Body of pancreas (tissue), 4 donors: ENCODE measurements around the gene RREB1. TPM values are rescaled to one million over a fixed set of nuclear protein-coding genes. Genes with fewer than 3 reads are reported as not detected.

ENCODE experiments used
- ATAC-seq: fragments of 150-250 bp; one replicate; pipeline ENCODE4 v1.9.1; 2016
- DNase-seq, 4 donors: peaks; one replicate each; pipeline ENCODE4 v3.0.0-alpha.2; 2019
- H3K27ac ChIP-seq, 4 donors: fragments of 200-600 bp; sonication (generic); 1 replicate in 3 of 4; 2 replicates in 1 of 4; pipeline versions ENCODE4 v1.5.1 to v1.6.1; 2016 to 2019; ENCODE audit warnings: mild to moderate bottlenecking in 1 of 4, mixed read lengths in 1 of 4, moderate library complexity in 1 of 4
- H3K27me3 ChIP-seq, 2 donors: fragments of 200-600 bp; sonication (generic); one replicate each; pipeline ENCODE4 v1.6.0; 2016; ENCODE audit warnings: mild to moderate bottlenecking in 1 of 2
- H3K36me3 ChIP-seq, 2 donors: fragments of 200-600 bp; sonication (generic); replicated peaks in 1 of 2; 2 replicates each; pipeline ENCODE4 v1.5.1; 2016; ENCODE audit warnings: low read depth in 2 of 2; ENCODE audit not compliant: insufficient read depth in 1 of 2
- H3K4me1 ChIP-seq: fragments of 200-600 bp; sonication (generic); one replicate; pipeline ENCODE4 v1.6.0; 2016
- H3K4me3 ChIP-seq, 2 donors: fragments of 200-600 bp; sonication (generic); 1 replicate in 1 of 2; 2 replicates in 1 of 2; pipeline ENCODE4 v1.5.1; 2016 to 2019
- H3K9me3 ChIP-seq, 3 donors: fragments of 200-600 bp; sonication (generic); 1 replicate in 2 of 3; 2 replicates in 1 of 3; pipeline ENCODE4 v1.5.1; 2016
- POLR2A ChIP-seq, 3 donors: fragments of 450-650 bp; IDR thresholded peaks; one replicate each; pipeline ENCODE4 v1.6.1; 2016; ENCODE audit warnings: antibody characterized with exemption in 3 of 3, mild to moderate bottlenecking in 2 of 3
- WGBS, 2 donors: methylation state at CpG; one replicate each; pipeline ENCODE4 v1.1.5; 2017; 5-methylcytosine and 5-hydroxymethylcytosine counted together
- intact Hi-C: fragments of 100-400 bp; cut with DNase I; formaldehyde crosslinking; loops from one replicate; pipeline ENCODE4 v1.15.1; 2023
- total RNA-seq, 2 donors: library from RNA; depleted of rRNA; stranded (reverse); fragments of >200 nt; gene quantifications; one replicate each; pipeline ENCODE4 v1.1.0, GENCODE V29; 2016
- TF ChIP-seq, protein P1 (sequence below), 7 experiments: fragments of 450-650 bp in 4 of 7; fragments of 200-600 bp in 3 of 7; sonication (generic) in 3 of 7; IDR thresholded peaks; one replicate each; pipeline ENCODE4 v1.5.1; 2016 to 2019; ENCODE audit warnings: antibody characterized with exemption in 7 of 7

The RREB1 gene, protein sequence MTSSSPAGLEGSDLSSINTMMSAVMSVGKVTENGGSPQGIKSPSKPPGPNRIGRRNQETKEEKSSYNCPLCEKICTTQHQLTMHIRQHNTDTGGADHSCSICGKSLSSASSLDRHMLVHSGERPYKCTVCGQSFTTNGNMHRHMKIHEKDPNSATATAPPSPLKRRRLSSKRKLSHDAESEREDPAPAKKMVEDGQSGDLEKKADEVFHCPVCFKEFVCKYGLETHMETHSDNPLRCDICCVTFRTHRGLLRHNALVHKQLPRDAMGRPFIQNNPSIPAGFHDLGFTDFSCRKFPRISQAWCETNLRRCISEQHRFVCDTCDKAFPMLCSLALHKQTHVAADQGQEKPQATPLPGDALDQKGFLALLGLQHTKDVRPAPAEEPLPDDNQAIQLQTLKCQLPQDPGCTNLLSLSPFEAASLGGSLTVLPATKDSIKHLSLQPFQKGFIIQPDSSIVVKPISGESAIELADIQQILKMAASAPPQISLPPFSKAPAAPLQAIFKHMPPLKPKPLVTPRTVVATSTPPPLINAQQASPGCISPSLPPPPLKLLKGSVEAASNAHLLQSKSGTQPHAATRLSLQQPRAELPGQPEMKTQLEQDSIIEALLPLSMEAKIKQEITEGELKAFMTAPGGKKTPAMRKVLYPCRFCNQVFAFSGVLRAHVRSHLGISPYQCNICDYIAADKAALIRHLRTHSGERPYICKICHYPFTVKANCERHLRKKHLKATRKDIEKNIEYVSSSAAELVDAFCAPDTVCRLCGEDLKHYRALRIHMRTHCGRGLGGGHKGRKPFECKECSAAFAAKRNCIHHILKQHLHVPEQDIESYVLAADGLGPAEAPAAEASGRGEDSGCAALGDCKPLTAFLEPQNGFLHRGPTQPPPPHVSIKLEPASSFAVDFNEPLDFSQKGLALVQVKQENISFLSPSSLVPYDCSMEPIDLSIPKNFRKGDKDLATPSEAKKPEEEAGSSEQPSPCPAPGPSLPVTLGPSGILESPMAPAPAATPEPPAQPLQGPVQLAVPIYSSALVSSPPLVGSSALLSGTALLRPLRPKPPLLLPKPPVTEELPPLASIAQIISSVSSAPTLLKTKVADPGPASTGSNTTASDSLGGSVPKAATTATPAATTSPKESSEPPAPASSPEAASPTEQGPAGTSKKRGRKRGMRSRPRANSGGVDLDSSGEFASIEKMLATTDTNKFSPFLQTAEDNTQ (N-terminal part only)
- 10 to 100 TPM; 33.5 to 44.8 TPM for total RNA-seq

DNA sequence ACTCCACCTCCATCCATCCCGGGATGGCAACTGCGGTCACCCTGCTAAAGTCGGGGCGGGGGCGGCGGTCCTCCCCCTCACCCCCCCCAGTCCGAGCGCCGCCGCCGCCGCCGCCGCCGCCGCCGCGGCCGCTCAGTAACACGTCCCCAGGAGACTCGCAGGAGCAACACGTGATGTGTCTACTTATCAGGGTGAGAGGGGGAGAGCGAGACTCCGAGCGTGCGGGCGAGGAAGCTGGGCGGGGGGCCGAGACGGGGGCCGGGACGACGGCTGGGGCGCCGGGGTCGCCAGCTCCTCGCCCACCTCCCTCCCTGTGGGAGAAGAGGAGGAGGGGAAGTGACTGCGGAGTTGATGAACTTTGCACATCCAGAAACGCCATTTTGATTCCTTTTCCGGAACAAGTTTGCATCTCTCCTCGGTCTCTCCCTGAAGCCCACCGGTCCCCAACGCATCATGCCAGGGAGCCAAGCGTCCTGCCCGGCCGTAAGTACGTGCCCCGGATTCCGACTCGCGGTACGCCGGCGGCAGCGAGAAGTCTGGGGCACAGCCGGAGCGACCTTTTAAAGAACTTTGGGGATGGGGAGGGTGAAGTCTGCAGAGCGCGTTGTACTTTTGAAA lies at the start of gene RREB1:
Gene RREB1, plus strand, starts transcription at position 384 of the 618 bp plus-strand sequence. CDS start 73,951 bp downstream, outside the sequence.
- H3K27ac ChIP-seq = peak within 1 kb of the TSS; percentile 82 to 91 (median 89)
- no peaks in the 10 kb centered on the region for H3K36me3 ChIP-seq
- intact Hi-C loops = no loop called here
- WGBS, 2 donors = 0 to 3% methylated on average over 17 to 54 of the region's 59 CpGs
- peak within 1 kb of the TSS; percentile 84 to 89 for H3K4me3 ChIP-seq
- ATAC-seq (peak; percentile 72), DNase-seq (peak; percentile 60 to 77 (median 67))
- H3K27me3 ChIP-seq = no peaks in the 10 kb centered on the region
- no peaks in the 10 kb centered on the region for H3K9me3 ChIP-seq
- peaks cover 37% of the 10 kb centered on the region for H3K4me1 ChIP-seq
- TF ChIP-seq, protein P1, sequence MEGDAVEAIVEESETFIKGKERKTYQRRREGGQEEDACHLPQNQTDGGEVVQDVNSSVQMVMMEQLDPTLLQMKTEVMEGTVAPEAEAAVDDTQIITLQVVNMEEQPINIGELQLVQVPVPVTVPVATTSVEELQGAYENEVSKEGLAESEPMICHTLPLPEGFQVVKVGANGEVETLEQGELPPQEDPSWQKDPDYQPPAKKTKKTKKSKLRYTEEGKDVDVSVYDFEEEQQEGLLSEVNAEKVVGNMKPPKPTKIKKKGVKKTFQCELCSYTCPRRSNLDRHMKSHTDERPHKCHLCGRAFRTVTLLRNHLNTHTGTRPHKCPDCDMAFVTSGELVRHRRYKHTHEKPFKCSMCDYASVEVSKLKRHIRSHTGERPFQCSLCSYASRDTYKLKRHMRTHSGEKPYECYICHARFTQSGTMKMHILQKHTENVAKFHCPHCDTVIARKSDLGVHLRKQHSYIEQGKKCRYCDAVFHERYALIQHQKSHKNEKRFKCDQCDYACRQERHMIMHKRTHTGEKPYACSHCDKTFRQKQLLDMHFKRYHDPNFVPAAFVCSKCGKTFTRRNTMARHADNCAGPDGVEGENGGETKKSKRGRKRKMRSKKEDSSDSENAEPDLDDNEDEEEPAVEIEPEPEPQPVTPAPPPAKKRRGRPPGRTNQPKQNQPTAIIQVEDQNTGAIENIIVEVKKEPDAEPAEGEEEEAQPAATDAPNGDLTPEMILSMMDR (IDR thresholded peaks at IDR 0.05) = no peak
- TF ChIP-seq POLR2A (IDR thresholded peaks at IDR 0.05) = peak in 1 of 3 donors; percentile 19

DNA sequence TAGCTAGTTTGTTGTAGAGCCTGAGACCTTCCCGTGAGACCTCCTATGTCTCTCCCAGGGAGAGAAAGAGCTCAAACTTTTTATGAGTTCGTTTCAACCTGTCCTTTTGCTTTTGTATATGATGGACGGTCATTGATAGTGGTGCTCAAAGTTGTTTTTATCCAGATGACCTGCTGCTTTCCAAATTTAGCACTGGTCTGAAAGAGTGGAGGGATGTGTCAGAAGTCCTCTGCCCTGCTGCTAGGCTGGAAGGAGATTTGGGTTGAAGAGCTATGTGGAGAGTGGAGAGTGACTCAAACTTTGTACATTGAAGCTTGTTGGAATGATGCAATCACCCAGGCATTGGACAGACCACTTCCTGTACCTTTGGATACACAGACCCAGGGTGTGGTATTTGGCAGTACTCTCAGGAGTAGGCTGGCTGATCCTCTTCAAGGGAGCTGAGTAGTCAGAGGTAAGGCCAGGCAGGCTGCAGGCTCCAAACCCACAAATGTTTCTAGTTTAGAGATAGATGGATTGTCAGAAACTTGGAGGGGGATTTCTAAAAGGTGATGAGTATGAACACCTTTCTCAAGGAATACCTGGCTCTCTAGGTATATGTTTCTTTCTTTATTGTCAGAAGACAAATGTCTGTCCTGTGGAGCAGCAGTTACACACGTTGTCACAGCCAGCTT lies 49.4 kb upstream of the RREB1 start:
- TF ChIP-seq POLR2A (IDR thresholded peaks at IDR 0.05) = peak in 2 of 3 donors; percentile 16 to 41
- TF ChIP-seq, protein P1 (IDR thresholded peaks at IDR 0.05) = no peak
- no peaks in the 10 kb centered on the region for H3K9me3 ChIP-seq
- ATAC-seq (peak; percentile 74), DNase-seq (peak; percentile 60 to 87 (median 74))
- H3K36me3 ChIP-seq = no peaks in the 10 kb centered on the region
- H3K4me3 ChIP-seq = no peak overlapping the region
- no peaks in the 10 kb centered on the region for H3K27me3 ChIP-seq
- 42 to 68% methylated on average over 3 to 4 of the region's 4 CpGs for WGBS, 2 donors
- peak overlapping the region; percentile 42 to 86 (median 73) for H3K27ac ChIP-seq
- intact Hi-C loops = no loop called here
- H3K4me1 ChIP-seq = peaks cover 55% of the 10 kb centered on the region

DNA sequence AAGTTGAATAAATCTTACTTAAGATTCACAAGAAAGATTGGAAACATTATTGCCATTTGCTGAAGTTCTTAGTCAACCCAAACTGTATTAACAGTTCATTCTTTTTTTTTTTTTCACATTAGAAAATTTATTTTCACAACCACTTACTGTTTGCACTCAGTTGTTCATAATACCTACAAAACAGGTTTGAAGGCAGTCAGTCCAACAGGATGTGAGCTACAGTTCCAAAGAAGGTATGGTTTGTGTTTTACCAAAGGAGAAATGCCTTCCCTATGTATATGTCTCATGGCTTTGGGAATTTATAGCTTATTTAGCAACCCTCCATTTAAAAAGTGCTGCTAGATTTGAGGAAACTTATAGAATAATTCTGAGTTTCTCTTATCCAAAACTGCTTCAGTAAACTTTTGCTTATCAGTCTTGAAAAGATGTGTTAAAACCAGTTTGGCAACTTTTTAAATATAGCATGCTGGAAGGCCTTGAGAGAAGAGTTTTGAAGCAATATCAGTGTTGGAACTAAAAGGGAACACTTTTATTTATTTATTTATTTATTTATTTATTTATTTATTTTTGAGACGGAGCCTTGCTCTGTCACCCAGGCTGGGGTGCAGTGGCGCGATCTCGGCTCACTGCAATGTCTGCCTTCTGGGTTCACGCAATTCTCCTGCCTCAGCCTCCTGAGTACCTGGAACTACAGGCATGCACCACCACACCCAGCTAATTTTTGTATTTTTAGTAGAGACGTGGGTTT lies 46.8 kb upstream of the RREB1 start:
- H3K27me3 ChIP-seq = no peaks in the 10 kb centered on the region
- 23% methylated on average over 6 of the region's 6 CpGs for WGBS, 2 donors
- ATAC-seq (peak; percentile 83), DNase-seq (peak in 2 of 4 donors; percentile 23 to 31)
- H3K36me3 ChIP-seq = no peaks in the 10 kb centered on the region
- peak overlapping the region; percentile 72 to 86 (median 79) for H3K27ac ChIP-seq
- no peak overlapping the region for H3K4me3 ChIP-seq
- peaks cover 55% of the 10 kb centered on the region for H3K4me1 ChIP-seq
- H3K9me3 ChIP-seq = no peaks in the 10 kb centered on the region
- intact Hi-C loops = no loop called here
- no peak for TF ChIP-seq POLR2A (IDR thresholded peaks at IDR 0.05)
- TF ChIP-seq, protein P1 (IDR thresholded peaks at IDR 0.05) = no peak
